GM12874 (cell line): ENCODE data around the gene RAB43.

Experiments used
- CTCF ChIP-seq: IDR thresholded peaks from 2 replicates; pipeline ENCODE4 v1.5.1; 2011; ENCODE audit warnings: low read depth, mild to moderate bottlenecking, control low read depth, low read length, moderate library complexity; ENCODE audit not compliant: insufficient read depth

RAB43 gene

GRCh38 chr3:129116482-129116946, 5.1 kb downstream of the RAB43 start:
- no peak for TF ChIP-seq CTCF

GRCh38 chr3:129114455-129114854, 7.1 kb downstream of the RAB43 start:
- no peak for TF ChIP-seq CTCF

- TF ChIP-seq CTCF = no peak
These were observed 9.1 kb downstream of the RAB43 start for GRCh38 chr3:129112308-129113052.

- TF ChIP-seq CTCF = no peak
These were observed 13.8 kb downstream of the RAB43 start for GRCh38 chr3:129107793-129108192.

- TF ChIP-seq CTCF = no peak
These were observed 14.6 kb downstream of the RAB43 start for GRCh38 chr3:129106866-129107565.

GRCh38 chr3:129106320-129106719, 15.3 kb downstream of the RAB43 start:
- TF ChIP-seq CTCF = no peak

- no peak for TF ChIP-seq CTCF
These were observed 15.7 kb downstream of the RAB43 start for GRCh38 chr3:129105862-129106261.
